CMK (cell line): Measurements from ENCODE around the gene TTC22.
"Not testable (repeated sequence)": the region's sequence is repeated elsewhere in the genome, so short reads cannot be mapped to it uniquely, and the experiment has no call there.

Experiments used
- DNase-seq: peaks from one replicate; pipeline ENCODE4 v3.0.0-alpha.2; 2010; ENCODE audit warnings: low read depth

The TTC22 gene

DNA sequence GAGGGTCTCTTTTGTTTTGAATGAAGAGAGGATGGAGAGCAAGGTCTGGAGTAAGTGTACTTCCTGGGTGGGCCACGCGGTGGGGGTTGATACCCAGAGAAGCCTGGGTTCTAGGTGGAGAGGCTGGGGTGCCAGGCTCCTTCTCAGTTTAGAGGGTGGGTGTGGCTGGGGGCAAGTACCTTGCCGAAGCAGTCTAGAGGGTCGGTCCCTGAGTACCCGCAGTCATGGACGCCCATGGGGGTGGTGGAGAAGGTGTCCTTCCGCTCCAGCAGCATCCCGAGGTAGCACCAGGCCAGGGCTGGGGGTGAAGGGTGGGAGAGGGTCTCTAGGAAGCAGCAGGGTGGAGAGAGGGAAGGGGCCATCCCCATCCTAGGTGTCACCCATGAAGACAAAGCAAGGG lies 14.3 kb downstream of the TTC22 start:
- DNase-seq = no peak

DNA sequence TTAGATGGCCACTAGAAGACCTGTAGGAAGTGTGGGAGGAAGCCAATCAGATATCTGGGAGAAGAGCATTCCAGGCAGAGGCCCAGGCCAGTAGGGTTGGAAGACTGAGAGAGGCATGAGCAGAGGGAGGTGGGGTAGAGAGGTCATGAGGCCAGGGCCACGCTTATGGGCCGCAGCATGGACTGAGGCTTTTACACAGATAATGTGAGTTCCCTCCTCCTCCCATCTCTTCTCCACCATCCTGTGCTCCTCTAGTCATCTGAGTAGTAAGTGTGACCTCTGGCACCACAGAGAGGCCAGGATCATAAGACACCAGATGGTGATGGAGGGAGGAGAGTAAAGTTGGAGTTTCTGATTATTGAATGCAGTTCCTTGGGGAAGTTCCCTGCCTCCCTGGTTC lies 17.1 kb downstream of the TTC22 start:
- no peak for DNase-seq

DNA sequence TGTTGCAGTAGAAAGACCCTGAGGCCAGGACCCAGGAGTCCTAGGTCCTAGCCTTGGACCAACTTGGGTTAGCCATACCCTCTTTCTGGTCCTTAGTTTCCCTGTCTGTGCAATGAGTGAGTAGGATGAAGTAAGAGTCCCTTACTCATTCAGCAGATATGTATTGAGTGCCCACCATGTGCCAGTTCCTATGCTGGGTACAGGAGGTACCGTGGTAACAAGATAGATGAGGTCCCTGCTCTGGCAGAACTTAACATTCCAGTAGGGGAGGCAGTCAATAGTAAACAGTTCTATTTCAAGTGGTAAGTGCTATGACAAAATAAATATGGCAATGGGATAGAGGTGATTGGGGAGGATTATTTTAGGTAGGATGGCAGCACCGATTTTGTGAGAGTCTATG lies 18.5 kb downstream of the TTC22 start:
- DNase-seq = no peak

DNA sequence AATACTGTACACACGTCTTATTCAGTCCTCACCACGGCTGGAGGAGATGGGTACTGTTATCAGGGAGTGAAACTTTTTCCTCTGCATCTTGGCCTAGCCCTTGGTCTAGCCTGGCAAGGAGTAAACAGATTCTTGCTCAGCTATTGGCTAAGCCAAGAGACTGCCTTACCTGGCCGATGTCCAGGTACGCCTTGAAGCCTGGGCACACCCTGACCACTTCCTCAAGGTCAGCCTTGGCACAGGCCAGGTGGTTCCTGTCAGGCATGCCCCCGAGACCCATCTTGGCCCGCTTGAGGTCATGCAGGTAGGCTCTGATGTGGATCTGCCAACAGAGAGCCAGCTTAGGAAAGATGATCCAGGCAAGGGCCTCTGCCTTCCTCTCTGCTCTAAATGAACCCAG lies 19.0 kb downstream of the TTC22 start:
- DNase-seq = no peak

DNA sequence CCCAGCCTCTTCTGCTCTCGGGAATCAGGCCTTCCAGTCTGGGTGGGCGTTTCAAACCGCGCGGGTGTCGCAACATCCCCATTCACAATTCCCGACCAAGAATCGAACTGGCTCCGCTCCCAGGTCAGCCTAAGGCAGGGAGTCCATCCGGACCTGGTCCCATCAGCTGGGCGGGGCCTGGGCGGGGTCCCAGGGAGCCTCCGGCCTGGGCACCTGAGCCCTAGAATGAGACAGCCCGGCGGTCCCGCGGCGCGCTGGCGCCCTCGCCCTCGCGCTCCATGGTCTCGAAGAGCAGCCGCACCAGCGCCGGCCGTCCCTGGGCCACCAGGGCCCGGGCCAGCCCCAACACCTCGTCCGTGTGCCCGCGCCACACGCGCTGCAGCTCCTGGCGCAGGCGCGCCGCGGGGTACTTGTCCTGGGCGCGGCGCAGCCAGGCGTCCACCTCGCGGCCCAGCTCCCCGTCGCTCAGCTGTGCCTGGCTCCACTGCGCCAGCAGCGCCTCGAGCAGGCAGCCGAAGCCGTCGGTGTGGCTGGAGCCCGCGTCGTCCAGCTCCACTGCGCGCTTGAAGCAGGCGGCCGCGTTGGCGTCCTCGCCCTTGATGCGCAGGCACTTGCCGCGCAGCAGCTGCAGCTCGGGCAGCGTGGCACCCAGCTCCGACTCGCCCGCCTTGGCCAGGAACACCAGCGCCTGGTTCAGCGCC lies 19.9 kb downstream of the TTC22 start:
- DNase-seq = no peak

DNA sequence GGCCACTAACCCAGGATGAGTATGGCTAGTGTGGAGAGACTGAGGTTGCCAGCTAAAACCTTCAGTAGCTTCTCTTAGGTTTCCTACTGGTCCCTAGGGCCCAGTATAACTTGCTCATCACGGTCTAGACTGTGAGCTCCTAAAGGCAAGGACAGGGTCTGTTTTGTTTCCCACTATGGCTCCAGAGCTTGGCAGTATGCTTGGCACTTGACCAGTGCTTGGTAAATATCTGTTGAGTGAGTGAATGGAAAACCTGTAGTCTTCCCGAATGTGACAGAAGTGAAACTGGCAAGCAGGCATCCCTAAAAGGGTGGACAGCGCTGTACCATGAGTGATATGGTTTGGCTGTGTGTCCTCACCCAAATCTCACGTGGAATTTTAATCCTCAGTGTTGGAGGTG lies 23.7 kb downstream of the TTC22 start:
- DNase-seq = no peak

DNA sequence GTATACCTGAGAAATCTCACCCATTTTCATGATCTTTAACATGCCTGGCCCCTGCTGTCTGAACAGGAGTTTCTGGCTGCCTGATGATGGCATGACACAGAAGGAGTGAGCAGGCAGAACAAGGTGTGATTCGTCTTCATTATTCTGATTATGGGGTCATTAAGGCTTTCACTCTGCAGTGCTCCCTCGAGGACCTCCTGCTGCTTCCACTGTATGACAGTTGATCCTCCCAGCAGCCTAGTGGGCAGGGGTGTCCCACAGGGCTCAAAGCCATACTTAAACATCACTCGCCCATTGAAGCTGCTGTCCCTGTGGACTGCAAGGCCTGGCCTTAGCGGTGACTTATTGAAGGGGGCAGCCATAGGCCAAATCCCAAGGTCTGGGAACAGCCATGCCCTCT lies 24.1 kb downstream of the TTC22 start:
- DNase-seq = no peak

DNA sequence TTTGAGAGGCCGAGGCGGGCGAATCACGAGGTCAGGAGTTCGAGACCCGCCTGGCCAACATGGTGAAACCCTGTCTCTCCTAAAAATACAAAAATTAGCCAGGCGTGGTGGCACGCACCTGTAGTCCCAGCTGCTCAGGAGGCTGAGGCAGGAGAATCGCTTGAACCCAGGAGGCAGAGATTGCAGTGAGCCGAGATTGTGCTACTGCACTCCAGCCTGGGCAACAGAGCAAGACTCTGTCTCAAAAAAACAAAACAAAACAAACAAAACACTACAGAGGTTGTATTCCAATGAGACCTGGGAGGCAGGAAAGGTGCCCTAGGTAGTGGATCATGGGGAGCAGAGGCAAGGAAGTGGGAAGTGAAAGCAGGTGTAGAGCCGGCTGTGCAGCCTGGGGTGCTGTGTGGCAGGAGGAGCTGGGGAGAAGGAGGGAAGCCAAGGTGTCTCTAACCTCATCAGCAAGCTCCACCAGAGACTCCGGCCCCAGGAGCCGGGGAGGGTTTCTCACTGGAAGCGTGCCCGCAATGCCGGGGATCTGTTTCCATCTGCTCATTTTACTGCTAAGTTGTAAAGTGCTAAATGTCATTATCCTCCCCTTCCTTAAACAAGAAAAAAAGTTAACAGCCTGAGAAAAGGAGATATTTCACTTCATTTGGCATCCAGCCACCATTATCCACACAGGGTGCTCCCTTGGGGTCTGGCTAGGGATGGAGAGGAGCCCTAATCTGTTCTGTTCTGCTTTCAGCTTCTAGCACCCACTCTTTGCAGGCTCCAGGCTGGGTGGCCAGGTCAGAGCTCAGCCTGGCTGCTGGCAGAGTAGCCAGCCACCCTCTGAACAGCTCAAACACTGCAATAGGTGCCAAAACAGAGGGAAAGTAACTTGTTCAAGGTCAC lies 25.0 kb downstream of the TTC22 start:
- DNase-seq = not testable (repeated sequence)

DNA sequence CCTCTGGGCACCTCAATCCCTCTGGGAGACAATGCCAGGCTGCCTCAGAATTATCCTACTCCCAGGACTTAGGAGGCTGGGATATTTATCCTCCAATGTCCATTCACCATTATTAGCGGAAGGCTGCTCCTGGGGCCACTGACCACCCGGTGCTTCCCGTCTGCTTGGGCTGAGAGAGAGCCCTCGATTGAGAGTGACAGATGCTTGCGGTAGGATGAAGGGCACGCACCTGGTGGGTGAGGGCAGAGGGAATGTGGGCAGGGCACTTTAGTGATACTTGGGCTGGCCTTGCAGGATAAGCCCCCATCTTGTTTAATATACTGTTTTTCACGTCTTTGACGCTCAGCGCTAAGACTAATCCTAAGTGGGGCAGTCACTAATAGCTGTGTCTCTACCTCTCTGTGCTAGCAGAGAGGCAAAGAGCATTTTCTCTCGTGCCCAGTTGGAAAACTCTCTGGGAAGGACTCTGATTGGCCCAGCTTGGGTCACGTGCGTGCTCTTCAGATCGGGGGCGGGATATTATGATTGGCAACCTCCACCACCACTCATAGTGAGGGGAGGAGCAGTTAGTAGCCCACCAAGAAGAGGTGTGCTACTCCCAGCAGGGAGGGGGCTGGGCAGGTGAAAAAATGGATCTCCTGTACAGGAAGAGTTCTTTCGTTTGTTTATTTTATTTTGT lies 26.2 kb downstream of the TTC22 start:
- peak; percentile 36 for DNase-seq

DNA sequence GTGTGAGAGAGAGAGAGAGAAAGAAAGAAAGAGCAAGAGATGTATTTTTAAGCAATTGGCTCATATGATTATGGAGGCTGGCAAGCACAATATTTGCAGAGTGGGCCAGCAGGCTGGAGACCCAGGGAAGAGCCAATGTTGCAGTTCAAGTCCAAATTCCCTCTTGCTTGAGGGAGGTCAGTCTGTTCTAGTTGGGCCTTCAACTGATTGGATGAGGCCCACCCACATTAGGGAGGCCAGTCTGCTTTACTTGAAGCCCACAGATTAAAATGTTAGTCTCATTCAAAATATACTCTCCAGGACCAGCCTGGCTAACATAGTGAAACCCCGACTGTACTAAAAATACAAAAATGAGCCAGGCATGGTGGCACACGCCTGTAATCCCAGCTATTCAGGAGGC lies 28.2 kb downstream of the TTC22 start:
- no peak for DNase-seq

DNA sequence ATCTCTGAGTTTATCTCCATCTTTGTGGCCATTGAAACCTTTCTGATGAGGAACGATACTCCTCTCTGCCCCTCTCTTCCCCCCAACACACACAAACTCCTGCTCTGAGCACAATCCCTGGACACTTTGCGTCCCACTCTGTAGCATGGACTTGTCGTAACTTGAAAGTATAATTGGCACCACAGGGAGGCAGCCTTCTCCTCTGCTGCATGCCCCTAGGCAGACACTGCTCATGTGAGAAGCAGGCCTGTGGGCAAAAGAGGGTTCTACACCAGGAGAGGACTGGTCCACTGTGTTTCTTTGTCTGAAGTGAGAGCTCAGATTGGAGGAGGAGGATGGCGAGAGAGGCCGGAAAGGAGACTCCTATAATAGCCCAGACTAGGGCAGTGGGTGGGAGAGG lies 33.0 kb downstream of the TTC22 start:
- no peak for DNase-seq

DNA sequence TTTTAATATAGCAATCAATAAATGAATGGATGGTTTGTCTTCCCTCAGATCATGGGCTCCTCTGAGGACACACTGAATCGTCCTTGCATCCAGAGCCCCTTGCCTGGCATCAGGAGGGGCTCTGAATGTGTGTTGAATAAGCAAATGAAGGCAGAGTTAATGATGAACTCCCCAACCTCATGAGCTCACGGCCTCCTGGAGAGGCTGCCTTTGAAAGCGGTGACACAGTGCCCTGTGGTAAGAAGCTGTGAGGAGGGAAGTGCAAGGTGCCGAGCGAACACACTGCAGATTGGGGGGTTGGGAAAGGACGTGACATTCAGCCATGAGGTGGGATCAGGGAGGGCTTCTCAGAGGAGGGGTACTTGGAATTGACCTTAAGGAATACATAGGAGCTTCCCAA lies 33.6 kb downstream of the TTC22 start:
- no peak for DNase-seq

DNA sequence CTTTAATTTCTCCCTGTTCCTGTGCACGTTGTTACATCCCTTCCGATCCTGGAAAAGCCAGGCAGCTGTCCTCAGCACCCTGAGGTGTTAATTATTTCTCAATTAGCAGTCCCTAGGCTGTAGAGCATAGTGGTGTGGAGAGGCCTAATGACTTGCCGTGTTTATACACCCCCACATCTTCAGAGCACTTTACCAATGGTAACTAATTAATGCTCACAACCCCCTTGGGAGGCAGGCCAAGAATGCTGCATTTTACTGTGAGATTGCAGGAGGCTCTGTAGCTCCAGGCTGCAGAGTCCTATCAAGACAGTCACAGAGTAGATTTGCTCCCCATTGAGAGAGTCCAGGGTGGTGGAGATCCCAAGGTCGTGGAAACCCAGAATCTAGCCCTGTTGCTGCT lies 34.4 kb downstream of the TTC22 start:
- no peak for DNase-seq

DNA sequence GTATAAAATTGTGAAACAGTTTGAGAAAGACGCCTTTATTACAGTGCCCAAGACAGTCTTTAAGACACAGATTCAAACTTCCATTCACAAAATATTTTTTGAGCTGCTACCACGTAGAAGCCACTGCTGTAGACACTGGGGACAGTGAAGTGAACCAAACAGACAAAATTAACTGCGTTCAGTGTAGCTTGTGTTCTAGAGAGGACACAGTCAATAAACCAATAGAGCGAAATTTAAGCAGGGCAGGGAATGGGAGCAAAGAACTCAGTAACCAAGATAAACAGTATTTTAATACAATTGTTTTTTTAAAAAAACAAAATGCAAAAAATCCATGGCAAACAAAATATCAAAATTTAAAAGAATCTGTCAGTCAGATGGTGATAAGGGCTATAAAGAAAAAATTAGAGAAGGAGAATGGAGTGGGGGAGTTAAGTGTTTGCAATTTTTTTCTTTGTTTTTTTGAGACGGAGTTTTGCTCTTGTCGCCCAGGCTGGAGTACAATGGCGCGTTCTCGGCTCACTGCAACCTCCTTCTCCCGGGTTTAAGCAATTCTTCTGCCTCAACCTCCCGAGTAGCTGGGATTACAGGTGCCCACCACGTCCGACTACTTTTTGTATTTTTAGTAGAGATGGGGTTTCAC lies 36.1 kb downstream of the TTC22 start:
- DNase-seq = no peak

DNA sequence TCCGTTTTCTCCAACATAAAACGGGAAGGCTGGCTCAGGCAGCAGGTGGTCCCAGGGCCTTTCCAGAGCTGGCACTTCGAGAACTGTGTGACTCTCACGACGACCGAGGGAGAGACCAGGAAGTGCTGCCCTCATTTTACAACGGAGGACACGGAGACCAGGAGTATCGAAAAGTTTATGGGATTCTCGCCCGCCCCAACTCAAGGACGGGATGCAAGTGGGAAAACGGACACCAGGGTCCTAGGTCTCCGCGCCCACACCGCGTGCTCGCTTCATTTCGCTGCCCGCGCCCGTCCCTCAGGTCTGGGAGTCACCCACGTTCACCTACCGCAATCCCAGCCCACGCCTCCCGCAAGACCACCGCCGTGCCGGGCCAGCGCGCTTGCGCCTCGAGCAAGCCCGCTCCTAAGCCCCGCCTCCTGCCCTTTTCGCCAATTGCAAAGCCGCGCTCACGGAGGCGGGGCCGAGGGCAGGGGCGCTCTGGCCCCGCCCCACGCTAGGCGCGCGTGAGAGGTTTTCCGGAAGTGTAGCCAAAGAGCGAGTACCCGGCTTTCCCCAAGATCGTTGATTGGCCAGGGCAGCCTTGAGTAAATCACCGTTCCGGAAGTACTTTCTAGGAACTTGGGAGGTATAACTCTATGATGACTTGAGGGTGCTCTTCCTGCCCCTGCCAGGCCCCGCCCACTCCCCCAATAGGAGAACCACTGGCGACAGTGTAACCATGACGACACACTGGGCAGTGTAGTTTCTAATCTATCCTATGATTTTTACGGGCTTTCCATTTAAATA lies 36.8 kb downstream of the TTC22 start, which contains the start of gene PARS2:
PARS2 (minus strand) TSS at position 391 of the 789 bp plus-strand sequence. CDS start 5,362 bp downstream, outside the sequence.
- peak; percentile 100 for DNase-seq

DNA sequence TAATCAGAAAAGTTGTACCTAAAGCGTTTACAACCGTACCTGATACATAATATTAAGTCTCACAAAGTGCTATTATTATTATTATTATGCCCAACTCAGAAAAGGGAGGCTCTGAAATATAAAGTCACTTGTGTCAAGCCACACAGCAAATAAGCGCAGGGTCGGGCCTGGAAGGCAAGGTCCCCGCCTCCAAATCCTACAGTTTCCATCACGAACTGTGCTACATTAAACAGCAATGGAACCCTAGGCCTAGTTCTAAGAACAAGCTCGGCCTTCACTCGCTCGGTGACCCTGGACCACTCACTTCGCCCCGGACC lies 37.3 kb downstream of the TTC22 start:
- no peak for DNase-seq

DNA sequence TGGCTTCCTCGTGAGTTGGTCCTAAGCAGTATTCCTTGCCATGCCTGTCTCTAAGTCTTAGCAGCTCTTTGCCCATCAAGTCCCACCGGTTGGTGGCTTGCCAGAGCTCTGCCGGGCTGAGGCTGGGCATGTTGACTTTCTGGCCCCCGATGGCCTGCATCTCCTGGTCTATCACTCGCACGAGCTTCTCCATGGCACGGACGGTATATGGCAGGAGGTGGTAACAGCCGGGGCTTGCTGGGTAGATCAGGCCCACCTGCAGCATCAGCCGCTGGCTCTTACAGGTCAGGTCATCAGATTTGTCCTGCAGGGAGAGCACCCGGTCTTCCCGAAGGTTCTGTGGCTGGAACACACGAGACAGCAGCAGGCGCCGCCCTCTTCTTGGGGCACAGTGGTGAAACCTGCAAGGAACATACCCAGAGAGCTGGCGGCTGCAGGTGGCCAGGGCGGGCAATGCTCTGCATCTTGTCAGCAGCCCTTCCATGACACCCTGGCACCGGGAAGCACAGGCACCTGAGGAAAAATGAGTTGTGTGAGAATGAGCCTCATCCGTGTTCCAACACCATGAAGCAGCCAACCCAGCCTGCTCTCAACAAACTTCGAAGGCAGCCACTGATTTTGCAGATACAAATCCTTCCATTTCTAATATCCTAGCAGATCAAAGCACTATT lies 42.3 kb downstream of the TTC22 start:
- DNase-seq = no peak

DNA sequence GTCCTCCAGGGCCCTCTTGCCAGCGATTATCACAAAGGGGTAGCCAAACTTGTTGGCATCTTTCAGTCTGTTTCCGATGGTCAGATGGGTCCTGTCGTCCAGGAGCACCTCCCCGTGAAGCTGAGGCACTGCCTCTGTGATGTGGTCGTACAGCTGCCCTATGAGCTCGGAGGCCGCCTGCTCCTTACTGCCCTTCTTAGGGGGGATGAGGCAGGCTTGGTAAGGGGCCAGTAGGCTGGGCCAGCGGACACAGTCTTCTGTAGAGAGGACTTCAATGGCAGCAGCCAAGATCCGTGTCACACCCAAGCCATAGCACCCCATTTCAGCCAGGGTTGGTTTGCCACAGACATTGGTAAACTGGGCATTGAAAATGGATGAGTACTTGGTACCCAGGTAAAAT lies 43.3 kb downstream of the TTC22 start:
- DNase-seq = no peak

DNA sequence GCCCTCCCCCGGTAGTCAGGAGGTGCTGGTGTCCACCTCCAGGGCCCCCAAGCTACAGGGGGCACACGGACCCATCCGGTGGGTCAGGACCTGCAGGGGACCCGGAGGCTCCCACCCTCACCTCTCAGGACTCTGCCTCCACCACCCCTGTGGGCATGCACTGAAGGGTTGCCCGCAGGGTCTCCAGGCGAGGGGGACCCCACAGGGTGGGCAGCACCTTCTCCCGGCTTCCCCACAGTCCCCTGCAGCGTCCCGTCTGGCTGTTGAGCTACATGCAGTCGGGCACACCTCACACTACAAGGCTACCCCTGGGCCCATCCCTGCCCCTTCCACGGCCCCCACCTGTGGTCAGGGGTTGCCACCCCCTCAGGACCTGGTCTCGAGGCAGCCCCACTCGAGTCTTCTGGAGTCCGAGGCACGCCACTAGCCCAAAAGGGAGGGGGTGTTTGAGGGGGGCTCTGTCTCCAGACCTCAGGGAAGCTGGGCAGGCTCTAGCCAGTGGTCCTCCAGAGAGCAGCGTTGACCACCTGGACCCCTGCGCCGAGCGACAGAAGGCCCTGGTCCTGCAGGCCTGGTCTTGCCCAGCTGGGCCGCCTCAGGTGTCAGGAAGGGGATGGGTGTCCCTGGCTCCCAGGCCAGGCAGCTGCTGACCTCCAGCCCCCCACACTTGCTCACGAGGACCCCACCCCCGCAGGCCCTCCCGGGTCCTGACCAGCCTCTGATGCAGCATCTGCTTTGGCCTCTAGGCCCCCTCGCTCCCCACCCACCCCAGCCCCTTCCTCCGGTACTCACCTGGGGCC lies 46.4 kb downstream of the TTC22 start:
- DNase-seq = no peak

DNA sequence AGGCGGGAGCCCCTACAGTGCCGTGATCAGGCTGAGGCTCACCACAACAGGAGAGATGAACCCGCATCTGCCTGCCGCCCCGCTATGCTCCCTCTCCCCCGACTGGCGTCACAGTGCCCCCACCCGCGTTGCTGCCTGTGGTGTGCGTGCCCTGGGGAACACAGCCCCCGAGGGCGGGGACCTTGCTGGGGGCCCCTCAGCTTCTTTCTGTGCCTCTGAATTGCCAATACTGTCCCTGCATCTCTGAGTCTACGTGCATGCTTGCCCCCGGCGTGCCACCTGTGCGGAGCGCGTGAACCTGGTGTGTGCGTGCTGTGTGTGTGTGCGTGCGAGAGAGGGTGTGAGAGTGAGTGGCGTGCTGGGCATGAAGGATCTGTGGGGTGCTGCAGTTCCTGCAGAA lies 47.1 kb downstream of the TTC22 start:
- DNase-seq = no peak
